Stimulated activated CD4-positive, alpha-beta T cell treated with anti-CD3 and anti-CD28 coated beads, Interleukin-1b, Interleukin-23, amount 100 ng/mL, for 24 hours (primary cell): ENCODE measurements around the gene SH2D6.
"Not testable (repeated sequence)": the region's sequence is repeated elsewhere in the genome, so short reads cannot be mapped to it uniquely, and the experiment has no call there.

Experiments used
- DNase-seq, 4 experiments: peaks; one replicate each; pipeline ENCODE4 v3.0.0-alpha.2; 2020; ENCODE audit warnings: low read depth in 4 of 4, low spot score in 1 of 4

Gene SH2D6

GRCh38 chr2:85397925-85398331, 20.6 kb upstream of the SH2D6 start:
- DNase-seq: no peak

DNA sequence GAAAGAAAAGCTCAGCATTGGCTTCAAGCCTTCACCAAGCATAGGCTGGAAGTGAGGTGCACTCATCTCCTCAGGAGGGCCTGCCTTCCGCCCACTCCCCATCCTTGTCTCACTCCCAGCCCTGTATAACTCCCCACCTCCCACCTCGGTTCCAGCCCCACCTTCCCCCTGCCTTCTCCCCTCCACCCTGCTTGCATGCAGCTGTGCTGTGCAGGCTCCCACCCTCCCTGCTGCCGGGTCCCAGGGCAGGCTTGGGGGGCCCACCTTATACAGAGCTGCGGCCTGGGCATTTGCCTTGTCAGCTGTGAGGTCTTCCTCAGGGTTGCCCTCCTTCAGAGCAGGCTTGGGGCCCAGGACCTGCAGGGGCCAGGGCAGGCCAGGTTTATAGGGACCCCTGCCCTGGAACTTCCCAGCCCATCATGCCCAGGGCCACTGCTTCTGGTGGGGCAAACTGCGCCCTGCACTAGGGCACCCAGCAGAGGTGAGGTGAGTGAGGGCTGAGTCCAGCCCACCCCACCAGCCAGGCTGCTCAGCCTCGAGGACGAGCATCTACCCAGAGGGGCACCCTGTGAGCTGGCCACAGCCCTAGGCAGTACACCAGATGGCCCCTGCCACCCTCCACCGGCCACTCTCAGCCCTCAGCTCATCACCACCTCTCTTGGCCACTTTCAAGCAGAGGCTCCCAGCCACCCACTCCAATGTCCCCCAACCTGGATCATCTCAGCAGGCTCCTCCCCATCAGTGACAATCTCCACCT, 19.9 kb upstream of the SH2D6 start:
- no peak for DNase-seq

- no peak for DNase-seq
Measured at GRCh38 chr2:85399183-85399455, 19.4 kb upstream of the SH2D6 start.

DNA sequence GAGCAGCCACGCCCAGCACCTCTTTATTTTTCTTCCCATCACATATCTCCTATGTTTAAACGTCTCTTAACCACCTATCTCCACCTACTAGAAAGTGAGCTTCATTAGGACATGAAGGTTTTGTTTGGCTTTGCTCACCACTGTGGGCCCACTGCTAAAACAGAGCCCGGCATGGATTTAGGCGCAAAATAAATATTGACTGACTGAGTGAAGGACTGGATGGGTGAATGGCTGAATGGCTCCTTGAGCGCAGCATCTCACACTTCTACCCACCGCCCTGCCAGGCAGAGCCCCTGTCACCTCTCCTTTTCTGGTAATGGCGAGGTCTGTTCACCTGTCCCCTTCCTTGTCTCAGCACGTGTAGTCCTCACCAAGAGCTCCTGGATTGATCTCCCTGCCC, 18.5 kb upstream of the SH2D6 start:
- DNase-seq: no peak

DNA sequence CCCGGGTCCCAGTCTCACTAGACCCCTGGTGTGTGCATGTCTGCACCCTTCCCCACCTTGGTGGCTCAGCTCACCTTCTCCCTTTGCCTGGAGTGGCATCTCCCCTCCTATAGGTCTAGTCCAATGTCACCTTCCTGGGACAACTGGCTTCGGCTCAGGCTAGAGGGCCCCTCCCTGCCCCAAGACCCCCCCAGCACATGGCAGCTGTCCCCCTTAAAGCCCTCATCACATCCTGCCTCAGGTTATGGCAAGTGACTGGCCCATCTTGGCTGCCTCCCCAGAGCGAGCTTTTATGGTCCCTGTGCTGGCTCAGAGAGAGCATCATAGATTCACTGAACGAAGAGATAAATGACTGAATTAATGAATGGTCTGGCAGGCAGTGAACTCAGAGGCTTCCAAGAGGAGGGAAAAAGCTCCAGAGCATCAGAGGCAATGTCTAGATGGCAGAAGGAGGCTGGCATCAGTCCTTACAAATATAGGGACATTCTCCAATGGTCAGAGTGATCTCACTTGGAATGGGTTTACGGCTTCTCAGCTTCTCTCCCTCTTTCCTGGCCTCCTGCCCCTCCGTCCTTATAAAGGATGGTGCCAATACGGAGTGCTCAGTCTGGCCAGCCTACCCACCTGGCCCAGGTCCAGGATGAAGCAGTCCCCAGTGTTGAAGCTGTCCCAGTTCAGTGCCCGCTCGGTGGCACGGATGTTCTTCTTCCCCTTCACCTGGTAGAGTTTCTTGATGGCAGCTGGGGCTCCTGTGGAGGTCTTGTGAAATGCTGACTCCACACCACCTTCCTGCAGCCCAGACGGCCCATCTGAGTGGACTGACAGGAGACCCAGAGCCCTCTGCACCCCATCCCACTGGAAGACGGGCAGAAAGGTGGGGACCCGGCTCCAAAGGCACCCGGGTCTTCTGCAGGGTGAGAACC, 17.7 kb upstream of the SH2D6 start:
- no peak for DNase-seq

DNA sequence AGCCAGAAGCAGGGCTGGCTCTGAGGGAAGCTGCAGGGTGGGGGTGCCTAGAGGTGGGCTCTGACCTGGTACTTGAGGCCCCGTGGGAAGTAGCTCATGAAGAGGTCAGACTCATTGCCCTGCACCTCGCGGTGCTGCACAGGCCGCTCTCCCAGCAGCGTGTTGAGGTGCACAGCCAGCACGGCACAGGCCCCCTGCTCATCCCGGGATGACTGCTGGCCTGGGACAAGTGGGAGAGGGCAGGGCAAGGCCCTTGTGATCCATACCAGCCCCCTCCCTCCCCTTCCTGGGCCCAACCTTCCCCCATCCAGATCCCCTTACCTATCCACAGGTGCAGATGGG, 17.1 kb upstream of the SH2D6 start:
- DNase-seq: no peak

GRCh38 chr2:85401844-85402243, 16.7 kb upstream of the SH2D6 start:
- no peak for DNase-seq

GRCh38 chr2:85405201-85406059, 13.1 kb upstream of the SH2D6 start:
- peak in 1 of 4 experiments; percentile 46 for DNase-seq

GRCh38 chr2:85409845-85410583, 8.5 kb upstream of the SH2D6 start, which contains the start of gene CAPG:
TSS of gene CAPG (minus strand) at chr2:85410366. CDS start at chr2:85402145, 8,221 bp downstream.
- peak in 1 of 4 experiments; percentile 36 for DNase-seq

DNA sequence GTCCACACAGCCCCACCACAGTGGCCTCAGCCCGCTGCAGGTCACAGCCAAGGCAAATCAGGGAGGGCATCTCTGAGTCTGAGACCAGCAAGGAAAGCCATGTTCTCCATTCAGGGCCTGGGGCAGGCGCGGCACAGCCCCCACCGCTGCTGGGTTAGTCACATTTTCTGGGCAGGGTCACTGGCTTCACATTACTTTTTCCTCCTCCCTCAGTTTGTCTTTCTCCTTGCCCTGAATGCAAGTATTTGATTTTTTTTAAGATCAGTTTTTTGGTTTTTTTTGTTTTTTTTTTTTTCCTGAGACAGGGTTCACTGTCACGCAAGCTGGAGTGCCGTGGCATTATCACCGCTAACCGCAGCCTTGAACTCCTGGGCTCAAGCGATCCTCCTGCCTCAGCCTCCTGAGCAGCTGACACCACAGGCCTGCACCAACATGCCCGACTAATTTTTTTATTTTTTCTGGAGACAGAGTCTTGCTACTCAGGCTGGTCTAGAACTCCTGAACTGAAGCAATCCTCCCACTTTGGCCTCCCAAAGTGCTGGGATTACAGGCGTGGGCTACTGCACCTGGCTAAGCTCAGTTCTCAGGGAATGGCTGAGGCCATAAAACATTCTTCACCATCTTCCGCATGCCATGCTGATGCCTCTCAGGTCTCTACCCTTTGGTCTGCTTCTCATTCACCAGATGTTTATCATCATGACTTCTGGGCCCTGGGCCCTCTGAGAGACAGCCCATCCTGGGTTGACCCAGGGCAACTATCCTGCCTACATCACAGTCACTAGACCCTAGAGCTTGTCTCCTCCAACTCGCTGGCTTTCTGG, 7.7 kb upstream of the SH2D6 start:
- no peak for DNase-seq

DNA sequence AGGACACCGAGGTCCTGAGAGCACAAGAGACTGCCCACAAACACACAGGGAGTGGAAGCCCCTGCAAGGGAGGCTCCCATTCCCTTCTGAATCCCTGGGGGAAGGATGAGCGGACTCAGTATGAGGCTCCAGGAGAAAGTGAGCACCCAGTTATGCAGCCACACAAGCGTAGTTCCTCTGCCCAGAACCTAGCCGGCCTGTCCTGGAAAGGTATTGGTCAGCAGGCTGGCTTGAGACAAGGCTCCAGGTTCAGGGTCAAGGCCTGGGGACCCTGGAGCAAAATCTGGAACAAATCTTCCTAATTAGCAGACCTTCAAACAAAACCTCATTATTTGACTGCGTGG, 7.1 kb upstream of the SH2D6 start:
- no peak for DNase-seq

DNA sequence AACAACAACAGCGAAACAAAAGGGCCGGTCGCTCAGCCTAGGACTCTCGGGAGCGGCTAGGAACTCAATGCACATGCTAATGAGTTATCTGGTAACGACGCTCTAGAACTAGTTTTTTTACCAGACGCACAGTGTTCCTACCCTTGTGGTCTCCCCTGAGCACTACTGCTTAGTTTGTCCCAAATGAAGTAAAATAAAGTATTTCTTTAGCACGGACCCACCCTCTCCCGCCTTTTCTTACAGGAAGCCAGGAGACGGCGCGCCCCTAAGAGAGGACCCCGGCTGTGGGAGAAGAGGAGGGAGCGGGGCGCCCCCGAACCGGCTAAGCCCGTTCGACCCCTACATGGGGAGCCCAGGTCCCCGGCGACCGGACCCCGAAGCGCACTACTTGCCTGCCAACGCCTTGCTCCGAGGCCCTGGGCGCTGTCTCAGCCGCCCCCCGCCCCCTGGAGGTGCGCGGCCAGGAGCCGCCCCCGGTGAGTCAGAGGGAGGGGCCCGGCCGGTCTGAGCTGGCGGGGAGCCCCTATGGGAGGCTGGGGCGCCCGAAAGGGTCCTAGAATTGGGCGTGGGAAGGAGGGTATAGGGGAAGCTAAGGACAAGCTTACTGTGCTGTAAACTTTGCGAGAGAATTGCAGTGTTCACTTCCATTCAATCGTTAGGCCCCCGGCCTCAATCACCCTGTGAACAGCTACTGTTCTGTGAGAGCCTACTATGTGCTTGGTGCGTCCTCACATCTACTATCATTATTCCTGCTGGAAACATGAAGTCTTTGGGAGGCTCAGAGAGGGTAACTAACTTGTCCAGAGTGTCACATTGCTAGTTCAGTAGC, 4.7 kb upstream of the SH2D6 start:
- DNase-seq: peak in 2 of 4 experiments; percentile 29 to 41

GRCh38 chr2:85414421-85414759, 4.1 kb upstream of the SH2D6 start:
- DNase-seq: not testable (repeated sequence)

DNA sequence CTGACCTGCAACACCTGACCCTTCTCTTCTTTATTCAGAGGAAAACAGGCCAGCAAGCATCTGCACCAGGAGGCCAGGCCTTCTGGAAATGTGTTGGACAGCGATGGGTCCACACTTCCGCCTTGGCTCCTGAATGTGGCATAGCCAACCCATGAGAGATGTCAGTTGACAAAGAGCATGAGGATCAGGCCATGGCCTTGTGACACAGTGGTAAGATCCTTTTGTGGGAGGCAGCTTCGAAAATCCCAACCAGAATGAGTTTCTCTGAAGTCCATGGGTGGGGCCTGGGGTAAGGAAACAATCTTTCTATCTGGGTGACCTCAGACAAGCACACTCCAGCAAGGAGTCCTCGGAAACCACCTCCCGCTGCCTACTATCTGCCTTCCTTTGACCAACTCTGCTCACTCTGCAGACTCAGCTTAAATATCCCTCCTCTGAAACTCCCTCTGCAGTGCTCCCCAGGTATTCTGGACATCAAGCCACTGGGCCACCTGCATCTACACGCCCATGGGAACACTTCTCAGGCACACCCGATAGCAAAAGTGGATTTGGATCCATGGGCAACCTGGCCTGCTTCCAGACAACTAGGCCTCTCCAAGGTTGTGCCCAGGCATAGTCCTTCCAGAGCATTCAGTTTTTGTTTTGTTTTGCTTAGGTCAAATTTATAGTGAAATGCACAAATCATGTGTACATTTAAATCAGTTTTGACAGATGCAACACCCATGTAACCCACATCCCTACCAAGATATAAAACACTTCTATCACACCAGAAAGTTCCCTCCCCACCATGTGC, 3.6 kb upstream of the SH2D6 start:
- no peak for DNase-seq

GRCh38 chr2:85415980-85416650, 2.4 kb upstream of the SH2D6 start:
- no peak for DNase-seq

DNA sequence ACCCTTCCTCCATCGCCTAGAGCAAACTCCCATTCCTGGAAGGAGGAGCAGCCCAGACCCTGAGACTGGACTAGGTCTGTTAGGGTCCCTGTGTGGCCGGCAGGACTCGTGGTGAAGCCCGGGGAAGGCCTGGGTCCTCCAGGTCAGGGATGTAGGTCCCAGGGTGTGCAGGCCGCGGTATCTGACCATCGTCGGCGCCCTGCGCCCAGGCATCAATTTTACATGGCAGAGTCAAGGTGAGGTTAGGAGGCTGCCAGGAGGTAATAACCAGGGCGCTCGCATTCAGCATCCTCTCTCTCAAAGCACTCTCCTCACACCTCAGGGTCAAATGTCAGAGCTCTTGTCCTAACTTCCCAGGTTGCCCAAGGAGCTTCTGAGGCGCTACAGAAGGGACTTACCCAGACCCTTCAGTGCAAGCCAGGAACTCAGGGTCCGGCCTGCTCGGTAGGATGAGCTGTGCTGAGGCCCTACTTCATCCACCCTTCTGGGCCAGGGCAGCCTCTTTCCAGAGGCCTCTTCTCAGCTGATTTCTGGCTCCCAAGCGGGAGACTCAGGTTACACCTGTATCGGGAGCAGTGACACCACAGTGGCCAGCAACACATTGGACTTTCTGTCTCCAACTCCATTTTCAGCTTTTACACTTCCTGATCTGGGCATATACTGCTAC, 628 bp downstream of the SH2D6 start:
- no peak for DNase-seq

- DNase-seq: peak; percentile 84 to 96 (median 88)
Measured at GRCh38 chr2:85420536-85421259, 2.2 kb downstream of the SH2D6 start.
